ENCODE results near the gene SAMD14. TPM values are rescaled to one million over a fixed set of nuclear protein-coding genes. Genes with fewer than 3 reads are reported as not detected.

Gene SAMD14
- 10 to 100 TPM; 13.3 to 19.7 (median 16.6) TPM for polyA plus RNA-seq (ENCODE audit: insufficient read depth in 1 of 5, insufficient read length in 5 of 5, low replicate concordance in 1 of 5)
- long read RNA-seq, donor 1, full-length matches to known transcripts: 4 of 4 reads
- long read RNA-seq, donor 1, partial matches to known transcripts: 0 of 4 reads
- long read RNA-seq, donor 1, other reads (novel, unspliced or antisense): 0 of 4 reads
- long read RNA-seq, donor 2, partial matches to known transcripts: 0 of 1 reads
- long read RNA-seq, donor 2, other reads (novel, unspliced or antisense): 0 of 1 reads
- long read RNA-seq, donor 3, full-length matches to known transcripts: 4 of 4 reads
- long read RNA-seq, donor 3, partial matches to known transcripts: 0 of 4 reads
- long read RNA-seq, donor 3, other reads (novel, unspliced or antisense): 0 of 4 reads
- long read RNA-seq, donor 4, full-length matches to known transcripts: 5 of 5 reads
- long read RNA-seq, donor 4, partial matches to known transcripts: 0 of 5 reads
- long read RNA-seq, donor 4, other reads (novel, unspliced or antisense): 0 of 5 reads
- long read RNA-seq, donor 5, full-length matches to known transcripts: 3 of 3 reads
- long read RNA-seq, donor 5, partial matches to known transcripts: 0 of 3 reads
- long read RNA-seq, donor 5, other reads (novel, unspliced or antisense): 0 of 3 reads
- long read RNA-seq, donor 6, full-length matches to known transcripts: 5 of 5 reads
- long read RNA-seq, donor 6, partial matches to known transcripts: 0 of 5 reads
- long read RNA-seq, donor 6, other reads (novel, unspliced or antisense): 0 of 5 reads
- long read RNA-seq, donor 7, partial matches to known transcripts: 0 of 2 reads
- long read RNA-seq, donor 7, other reads (novel, unspliced or antisense): 0 of 2 reads
- long read RNA-seq, donor 8, partial matches to known transcripts: 0 of 2 reads
- long read RNA-seq, donor 8, other reads (novel, unspliced or antisense): 0 of 2 reads

DNA sequence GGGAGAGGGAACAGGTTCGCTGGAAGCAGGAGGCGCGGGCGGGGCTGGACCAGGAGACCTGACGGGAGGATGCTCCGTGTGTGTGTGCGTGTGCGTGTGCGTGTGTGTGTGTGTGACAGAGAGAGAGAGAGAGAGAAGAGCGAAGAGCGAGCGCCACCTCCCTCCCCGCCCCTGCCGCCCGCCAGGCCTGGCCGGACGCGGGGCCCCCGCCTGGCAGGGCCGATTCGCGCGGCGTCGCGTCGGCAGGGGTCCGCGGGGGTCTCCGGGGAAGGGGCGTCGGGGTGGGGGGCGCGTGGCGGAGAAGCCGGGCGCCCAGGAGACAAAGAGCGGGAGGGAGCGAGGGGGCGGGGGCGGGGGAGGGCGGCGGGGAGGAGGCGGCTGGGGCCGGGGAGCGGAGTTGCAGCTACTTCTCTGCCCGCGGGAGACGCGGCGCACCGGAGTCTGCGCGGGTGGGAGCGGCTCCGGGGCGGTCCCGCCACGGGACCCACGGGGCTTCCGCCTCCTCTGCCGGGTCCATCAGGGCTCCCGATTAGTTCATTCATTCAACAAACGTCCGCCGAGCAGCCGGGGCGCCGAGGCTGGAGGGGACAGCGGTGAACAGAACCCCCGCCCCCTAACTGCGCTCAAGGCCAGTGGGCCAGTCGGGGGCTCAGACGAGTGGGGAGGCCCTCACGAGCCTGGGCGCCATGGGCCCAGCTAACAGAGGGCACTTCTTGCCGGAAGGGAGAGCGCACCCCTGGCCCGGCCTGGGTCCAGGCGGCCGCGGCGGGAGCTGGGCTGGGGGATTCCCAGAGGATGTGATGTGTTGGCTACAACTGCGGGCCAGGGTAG is at the start of gene SAMD14:
SAMD14 (minus strand) TSS at position 433 of the 831 bp plus-strand sequence. CDS start 5,201 bp downstream, outside the sequence.
- DNase-seq: no peak

DNA sequence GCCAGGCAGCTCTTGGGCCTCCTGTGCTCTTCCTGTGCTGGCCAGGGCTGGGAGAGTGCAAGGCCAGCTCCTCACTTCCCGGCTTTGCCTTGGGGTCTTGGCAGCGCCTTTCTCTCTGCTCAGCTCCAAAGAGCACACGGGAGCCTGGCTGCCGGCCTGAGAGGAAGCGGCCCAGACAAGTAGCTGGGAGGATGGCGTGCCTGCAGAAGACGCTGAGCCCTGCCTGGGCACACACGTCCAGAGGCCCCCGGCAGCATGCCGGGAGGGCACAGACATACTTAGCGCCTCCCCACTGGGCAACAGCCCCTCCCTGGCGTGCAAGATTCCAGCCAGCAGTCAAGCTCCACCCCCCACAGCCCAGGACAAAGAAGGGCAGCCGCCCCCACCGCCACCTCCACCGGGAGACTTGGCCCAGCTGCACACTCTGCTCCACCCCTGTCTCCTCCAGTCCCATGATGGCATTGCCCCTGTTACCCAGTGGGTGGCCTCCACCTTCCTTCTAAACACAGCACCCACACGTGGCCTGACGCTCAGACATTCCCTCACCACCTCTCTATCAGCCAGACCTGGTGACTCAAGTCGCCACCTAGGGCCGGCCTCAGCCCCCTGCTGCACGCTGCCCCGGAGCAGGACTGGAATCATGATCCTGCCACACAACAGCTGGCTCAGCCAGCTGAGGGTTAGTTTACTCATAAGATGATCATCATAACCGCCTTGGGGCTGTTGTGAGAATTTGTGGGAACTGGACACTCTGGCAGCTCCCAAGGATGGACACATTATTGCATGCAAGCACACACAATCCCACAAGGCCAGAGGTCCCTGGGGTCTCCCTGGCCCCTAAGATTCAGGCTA is 48.2 kb upstream of the SAMD14 start:
- peak; percentile 68 to 70 for DNase-seq

DNA sequence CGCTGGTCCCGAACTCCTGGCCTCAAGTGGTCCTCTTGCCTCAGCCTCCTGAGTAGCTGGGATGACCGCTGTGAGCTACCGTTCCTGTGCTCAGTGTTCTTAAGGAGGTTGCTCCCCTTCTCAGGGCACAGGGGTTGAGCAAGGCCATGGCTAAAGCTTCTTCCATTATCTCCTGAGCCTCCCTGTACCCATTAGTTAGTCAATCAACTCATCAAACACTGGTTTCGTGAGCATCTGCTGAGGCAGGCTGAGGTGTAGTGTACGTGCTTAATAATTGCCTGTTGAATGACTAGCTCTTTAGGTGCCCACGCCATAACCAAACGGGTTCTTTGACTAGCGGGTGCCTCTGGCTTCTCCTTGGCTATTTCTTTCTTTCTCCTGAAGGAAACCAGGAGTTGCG is 47.5 kb upstream of the SAMD14 start:
- DNase-seq: no peak

DNA sequence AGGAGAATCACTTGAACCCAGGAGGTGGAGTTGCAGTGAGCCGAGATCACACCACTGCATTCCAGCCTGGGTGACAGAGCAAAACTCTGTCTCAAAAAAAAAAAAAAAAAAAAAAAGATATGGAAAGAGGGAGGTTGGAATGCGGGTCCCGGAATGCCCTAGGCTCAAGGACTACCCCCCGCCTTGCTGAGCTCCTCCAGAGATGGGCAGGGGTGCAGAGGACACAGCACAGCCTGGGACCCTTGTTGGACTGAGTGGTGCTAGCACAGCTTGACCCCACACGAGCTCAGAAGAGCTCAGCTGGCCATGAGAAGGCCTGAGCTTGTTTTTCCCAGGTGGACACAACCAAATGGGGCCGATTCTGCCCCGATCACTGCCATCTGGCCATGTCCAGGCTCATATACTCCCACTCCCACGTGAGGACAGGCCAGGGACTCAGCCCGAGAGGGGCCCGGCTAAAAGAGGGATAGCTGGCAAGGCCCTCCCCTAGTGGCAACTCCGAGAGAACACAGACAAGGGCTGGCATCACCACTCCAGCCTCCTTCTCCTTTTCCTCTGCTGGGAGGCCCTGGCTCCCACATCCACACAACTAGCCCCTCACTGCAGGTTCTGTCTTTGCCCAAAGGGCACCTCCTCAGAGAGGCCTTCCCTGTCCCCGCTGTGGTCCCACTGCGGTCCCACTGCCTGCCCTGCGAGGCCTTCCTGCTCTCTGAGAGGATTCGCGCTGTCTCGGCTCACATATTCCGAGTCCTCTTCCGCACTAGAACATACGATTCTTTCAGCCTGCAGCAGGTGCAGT is 46.8 kb upstream of the SAMD14 start:
- no peak for DNase-seq

DNA sequence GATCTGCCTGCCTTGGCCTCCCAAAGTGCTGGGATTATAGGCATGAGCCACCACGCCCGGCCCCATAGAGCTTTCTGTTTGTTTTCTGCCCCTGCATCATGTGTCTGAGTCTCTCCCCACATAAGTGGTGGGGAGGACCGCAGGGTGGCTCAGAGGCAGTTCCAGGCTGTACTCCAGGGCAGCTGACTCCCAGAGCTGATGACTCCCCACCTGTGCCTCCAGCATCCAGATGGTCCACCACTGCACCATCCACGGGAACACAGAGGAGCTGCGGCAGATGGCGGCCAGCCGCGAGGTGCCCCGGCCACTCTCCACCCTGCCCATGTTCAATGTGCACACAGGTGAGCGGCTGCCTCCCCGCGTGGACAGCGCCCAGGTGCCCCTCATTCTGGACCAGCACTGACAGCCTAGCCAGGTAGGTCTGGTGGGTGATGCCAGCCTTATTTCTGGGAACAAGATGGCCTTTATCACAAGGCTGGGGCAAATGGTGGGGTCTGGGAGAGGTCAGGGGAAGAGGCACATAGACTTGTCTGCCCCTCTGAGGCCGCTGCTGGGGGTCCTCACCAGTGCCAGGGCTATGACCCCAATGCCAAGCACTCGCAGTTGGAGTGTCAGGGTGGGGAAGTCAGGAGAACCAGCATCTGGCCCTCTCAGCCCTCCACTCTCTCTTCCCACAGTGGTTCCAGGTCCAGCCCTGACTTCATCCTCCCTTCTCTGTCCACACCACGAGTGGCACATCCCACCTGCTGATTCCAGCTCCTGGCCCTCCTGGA is 45.3 kb upstream of the SAMD14 start:
- DNase-seq: no peak

DNA sequence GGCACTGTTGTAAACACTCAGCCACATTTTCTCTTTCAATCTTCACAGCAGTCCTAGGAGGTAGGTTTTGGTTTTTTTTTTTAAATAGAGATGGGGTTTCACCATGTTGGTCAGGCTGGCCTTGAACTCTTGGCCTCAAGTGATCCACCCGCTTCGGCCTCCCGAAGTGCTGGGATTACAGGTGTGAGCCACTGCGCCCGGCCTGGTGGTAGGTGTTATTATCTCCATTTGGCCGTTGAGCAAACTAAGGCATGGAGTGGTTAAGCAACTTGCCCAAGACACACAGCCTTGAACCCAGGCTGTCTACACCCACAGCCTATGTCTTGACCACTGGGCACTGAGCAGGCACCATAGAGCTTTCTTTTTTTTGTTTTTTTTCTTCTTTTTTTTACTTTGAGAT is 44.5 kb upstream of the SAMD14 start:
- no peak for DNase-seq

DNA sequence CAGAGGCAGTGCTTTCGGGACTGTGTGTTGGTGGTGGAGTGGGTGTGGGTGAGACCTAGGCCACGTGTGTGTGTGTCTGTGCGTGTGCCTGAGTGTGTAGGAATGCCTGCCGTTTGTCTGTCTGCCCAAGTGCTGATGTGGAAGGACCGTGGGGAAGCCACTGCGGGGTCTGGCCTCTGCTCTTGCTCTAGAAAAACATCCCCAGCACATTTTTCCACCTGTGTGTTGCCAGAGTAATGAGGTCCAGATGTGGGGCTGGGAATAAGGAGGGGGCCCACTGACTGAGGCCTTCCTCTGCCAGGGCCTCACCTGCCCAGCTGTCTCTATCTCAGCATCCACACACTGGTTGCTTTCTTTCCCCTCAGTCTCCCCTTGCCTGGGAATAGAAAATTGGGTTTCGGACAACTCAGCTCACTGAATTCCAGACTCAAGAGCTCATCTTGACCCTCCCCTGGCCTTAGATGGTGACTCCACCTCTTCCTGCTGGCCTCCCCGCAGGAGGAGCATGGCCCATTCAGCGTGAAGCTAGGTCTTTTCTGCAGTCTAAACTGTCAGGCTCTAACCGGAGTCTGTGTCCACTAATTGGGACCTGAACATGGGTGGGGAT is 43.5 kb upstream of the SAMD14 start:
- DNase-seq: no peak

DNA sequence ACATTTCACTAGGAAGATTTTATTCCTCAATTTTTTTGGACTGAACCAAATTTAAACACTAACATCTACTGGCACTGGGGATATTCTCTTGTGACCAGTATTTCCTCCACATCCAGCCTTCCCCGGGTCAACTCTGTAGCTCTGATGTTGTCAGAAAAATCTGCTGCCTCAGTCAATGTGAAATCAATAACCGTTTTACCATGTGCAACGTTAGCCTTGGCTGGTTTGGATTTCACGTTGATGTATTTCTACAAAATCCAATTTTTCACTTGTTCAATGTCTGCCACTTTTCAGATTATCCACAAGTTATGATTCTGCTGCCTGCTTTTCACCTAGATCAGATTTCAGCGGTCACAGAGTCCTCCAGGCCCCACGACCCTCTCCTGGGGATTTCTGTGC is 43.0 kb upstream of the SAMD14 start:
- DNase-seq: no peak

DNA sequence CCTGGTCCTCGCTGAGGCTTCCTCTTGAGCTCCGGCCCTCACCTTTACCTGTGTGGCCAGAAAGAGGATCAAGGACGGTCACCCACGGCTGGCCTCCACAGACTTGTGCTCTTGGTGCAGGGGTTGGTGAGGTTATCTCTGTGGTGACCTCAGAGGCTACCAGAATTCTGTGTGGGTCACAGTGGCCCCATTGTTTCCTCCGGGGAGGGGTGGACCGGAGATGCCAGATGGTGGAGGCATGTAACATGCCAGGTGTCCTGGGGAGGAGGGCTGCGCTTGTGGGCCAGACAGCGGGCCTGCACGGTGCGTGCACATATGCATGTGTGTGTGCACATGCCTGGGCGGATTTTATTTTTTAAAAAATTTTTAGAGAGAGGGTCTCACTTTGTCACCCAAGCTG is 42.2 kb upstream of the SAMD14 start:
- DNase-seq: no peak

DNA sequence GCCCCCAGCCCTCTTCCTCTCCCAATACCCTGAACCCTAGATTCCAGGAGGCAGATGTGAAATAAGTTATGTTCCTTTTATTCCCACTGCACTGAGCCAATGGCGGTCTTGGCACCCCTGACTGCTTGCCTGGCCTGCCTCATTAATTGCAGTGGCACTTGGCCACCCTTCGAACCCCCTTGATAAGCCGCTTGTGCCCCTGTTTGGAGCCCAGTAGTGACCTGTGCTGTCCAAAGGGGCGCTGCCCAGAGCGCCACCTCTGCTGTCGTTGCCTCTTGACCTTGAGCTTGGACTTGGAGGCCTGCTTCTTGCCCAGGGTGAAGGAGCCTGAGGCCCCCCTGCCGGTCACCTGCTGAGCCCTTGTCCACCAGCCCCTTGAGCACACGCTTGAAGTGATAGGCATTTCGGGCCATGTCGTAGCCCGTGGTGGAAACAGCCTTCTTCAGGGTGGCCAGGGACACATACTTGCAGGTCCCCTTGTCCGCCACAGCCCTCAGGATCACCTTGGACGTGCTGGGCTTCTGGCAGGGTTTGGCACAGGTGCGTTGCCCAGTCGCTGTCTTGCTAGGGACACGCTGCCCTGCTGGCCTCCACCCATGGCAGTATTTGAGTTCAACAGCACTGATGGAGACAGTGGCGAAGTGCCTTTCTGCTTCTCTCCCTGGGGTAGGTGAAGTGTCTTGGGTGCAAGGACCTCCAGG is 41.6 kb upstream of the SAMD14 start:
- DNase-seq: no peak

DNA sequence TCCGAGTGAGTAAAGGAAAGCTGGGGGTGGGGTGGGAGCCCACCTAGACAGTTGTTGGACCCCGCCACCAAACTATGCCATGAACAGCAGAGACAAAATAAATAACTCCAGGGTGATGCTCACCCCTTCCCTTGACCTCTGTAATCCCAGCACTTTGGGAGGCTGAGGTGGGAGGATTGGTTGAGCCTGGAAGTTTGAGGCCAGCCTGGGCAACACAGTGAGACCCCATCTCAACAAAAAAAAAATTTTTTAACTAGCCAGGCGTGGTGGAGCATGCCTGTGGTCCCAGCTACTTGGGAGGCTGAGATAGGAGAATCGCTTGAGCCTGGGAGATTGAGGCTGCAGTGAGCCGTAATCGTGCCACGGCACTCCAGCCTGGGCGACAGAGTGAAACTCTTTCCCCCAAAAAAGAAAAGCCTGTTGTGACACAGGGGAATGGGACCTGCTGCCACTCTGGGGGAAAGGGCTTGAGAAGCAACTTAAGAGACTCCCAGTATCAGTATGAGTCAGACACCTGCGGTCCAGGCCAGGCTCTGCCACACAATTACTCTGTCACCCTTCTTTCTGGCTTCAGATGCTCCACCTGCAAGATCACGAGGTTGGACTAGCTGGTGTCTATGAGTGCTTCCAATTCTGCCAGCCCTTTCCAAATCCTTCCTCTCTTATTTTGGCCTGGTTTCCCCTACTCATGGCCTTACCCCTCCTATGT is 40.9 kb upstream of the SAMD14 start:
- DNase-seq: no peak

DNA sequence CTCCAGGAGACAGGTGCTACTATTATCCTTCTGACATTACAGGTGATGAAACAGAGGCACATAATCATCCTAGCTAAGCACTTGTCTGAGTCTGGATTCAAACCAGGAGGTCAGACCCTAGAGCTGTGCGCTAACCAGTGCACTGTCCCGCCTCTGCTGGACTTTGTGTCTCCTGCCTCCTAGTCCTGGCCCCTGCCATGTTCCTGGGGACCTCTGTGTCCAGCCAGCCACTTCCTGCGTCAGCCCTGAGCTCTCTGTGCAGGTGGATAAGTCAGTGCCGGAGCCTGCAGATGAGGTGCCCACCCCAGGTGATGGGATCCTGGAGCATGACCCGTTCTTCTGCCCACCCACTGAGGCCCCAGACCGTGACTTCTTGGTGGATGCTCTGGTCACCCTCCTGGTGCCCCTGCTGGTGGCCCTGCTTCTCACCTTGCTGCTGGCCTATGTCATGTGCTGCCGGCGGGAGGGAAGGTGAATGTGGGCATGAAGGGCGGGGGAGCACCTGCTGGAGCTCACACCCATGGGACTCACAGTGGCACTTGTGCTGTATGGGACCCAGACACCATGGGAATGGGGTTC is 40.0 kb upstream of the SAMD14 start:
- DNase-seq: no peak

DNA sequence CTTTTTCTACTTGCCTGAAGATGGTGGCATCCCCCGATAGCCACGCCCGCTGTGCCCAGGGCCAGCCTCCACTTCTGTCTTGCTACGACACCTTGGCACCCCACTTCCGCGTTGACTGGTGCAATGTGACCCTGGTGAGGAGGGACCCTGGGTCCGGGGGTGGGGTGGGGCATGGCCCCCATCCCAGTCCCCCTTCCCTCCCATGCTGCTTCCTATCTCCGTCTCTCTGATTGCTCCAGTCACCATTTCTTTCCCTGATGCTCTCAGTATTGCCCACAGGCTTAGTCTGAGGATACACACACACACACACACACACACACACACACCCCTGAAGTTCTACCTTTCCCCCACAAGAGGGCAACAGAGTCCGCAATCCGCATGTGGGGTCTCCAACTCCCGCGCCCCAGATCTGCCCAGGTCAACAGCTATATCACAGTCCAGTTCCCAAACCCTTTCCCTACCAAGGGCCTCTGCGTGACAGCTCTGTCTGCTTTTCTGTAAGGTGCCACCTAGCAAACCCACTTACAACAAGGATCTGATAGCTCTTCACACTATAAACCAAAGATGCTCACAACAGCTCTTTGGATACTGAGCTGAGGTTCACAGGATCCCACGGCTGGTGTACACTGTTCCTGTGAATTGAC is 39.3 kb upstream of the SAMD14 start:
- peak in 1 of 2 donors; percentile 76 for DNase-seq

DNA sequence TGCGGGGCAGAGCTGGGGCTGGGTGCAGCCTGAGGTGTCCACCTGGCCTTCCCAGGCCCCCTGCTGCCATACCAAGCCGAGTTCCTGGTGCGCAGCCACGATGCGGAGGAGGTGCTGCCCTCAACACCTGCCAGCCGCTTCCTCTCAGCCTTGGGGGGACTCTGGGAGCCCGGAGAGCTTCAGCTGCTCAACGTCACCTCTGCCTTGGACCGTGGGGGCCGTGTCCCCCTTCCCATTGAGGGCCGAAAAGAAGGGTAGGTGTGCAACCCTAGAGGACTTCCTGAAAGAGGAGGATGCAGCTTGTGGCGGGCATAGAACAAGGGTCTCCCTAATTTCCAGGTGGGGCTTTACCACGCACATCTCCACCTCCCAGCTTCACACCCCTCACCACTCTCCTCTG is 38.4 kb upstream of the SAMD14 start:
- DNase-seq: no peak

DNA sequence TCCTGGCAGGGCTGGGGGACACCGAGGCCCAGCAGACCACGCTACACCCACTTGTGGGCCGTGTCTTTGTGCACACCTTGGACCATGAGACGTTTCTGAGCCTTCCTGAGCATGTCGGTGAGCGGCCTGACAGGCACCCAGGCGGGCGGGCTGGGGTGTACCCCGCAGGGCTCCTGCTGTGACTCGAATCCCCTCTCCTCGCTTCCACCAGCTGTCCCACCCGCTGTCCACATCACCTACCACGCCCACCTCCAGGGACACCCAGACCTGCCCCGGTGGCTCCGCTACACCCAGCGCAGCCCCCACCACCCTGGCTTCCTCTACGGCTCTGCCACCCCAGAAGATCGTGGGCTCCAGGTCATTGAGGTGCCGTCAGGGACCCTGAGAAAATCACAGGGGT is 37.4 kb upstream of the SAMD14 start:
- no peak for DNase-seq

DNA sequence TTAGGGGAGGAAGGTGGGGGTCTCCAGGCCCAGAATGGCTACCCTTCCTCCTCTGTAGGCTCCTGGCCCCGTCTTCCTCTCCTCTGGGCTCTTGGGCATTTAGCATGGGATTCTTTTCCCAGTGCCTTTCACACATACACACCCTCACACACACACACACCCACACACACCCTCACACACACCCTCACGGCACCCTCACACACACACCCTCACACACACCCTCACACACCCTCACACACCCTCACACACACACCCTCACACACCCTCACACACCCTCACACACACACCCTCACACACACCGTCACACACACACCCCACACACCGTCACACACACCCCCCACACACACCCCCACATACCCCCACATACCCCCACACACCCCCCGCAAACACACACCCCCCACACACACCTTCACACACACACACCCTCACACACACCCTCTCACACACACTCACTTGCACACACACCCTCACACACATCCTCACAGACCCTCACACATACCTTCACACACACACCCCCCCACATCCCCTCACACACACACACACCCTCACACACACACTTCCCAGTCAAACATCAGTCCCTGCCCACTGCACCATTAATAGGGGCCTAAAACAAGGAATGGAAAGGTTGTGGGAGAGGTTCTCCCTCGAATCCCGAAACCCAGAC is 36.7 kb upstream of the SAMD14 start:
- no peak for DNase-seq

All from right lung (tissue), 10 donors.